Erythroblast (primary cell): Measurements from ENCODE around the gene TEX26.

ENCODE experiments used
- GATA1 ChIP-seq: IDR thresholded peaks from 2 replicates; pipeline ENCODE4 v1.6.1; 2011; ENCODE audit warnings: low read depth, mild to moderate bottlenecking, control low read depth, low read length, moderate library complexity
- POLR2A ChIP-seq: IDR thresholded peaks from 2 replicates; pipeline ENCODE4 v1.6.1; 2011; ENCODE audit warnings: mild to moderate bottlenecking, low read length

DNA sequence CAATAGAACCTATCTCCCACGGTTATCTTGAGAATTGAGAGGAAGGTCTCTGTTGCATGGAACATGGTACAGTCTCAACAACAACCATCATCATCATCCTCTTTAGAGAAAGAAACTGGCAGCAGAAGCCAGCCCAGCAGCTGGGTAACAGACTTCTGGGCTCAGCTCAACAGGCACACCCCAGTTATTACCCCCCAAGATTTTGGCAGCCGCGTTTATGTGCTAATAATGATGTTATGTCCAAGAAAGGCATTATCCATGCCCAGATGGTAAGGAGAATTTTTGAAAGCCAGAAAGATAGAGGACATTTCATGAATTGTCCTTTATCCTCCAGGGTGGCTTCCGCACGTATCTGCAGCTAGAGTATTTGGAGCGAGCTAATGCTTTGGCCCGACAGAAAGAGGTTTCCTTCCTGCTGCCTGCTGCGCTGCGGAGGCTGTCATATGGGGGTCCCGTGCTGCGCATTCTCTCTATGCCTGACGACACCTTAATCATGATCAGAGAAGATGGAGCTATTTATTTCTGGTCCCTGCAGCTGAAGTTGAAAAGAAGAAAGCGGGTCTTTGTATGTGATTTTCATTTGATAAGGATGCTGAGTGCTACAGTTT, 89.9 kb downstream of the TEX26 start:
- TF ChIP-seq POLR2A (no peak), GATA1 (no peak)
